ENCODE measurements around the gene DXO. TPM values are rescaled to one million over a fixed set of nuclear protein-coding genes. Genes with fewer than 3 reads are reported as not detected.

DXO gene
- total RNA-seq, 1 experiment from 2014 or later: 38.1 TPM

GRCh38 chr6:31966506-31966905 is 5.4 kb downstream of the DXO start:
- intact Hi-C loops (cut with micrococcal nuclease; ENCODE audit: unreplicated experiment): no loop called here
- H3K27me3 ChIP-seq (ENCODE audit: control insufficient read depth, insufficient read depth, low read length): no peaks in the 10 kb centered on the region
- POLR2A ChIA-PET: no interaction called here
- H3K36me3 ChIP-seq (ENCODE audit: control insufficient read depth, insufficient read depth, low read length): peaks cover 16% of the 10 kb centered on the region; the same call in 1 of the 2 replicates
- in situ Hi-C loops (cut with HindIII; ENCODE audit: low pct_unique_long_range_greater_than_20kb, low sequenced_read_pairs): no loop called here
- CTCF ChIA-PET: no interaction called here
- H3K4me1 ChIP-seq (ENCODE audit: control insufficient read depth, insufficient read depth, low read length): peaks cover 6% of the 10 kb centered on the region; the same call in 1 of the 2 replicates
- no peak overlapping the region for H3K27ac ChIP-seq (ENCODE audit: low read length)
- DNase-seq (ENCODE audit: low read depth, low spot score): no peak
- TF ChIP-seq TCF7L2 (IDR thresholded peaks at IDR 0.05; ENCODE audit: low read depth, low read length) (no peak), POLR2AphosphoS5 (IDR thresholded peaks at IDR 0.05; ENCODE audit: low read depth, low read length) (no peak), REST (IDR thresholded peaks at IDR 0.05; ENCODE audit: insufficient read depth in 1 of 2, low read depth in 2 of 2, low read length in 1 of 2) (no peak), SIN3A (IDR thresholded peaks at IDR 0.05; ENCODE audit: borderline replicate concordance, insufficient read depth, low read depth, low read length) (no peak), CTCF (IDR thresholded peaks at IDR 0.05) (no peak)
- no peak overlapping the region for H3K4me3 ChIP-seq (ENCODE audit: low read depth in 2 of 2, low read length in 2 of 2)
- no peak for ATAC-seq
- BruUV-seq (replicated peaks): no TSS peak
- H3K9me3 ChIP-seq (ENCODE audit: control insufficient read depth, insufficient read depth, low read depth, low read length): no peaks in the 10 kb centered on the region

- Histone ChIP-seq H3K9me3 (ENCODE audit: control insufficient read depth, insufficient read depth, low read depth, low read length) (no peaks in the 10 kb centered on the region), H3K4me1 (ENCODE audit: control insufficient read depth, insufficient read depth, low read length) (peaks cover 6% of the 10 kb centered on the region; the same call in 1 of the 2 replicates), H3K4me3 (ENCODE audit: low read depth in 2 of 2, low read length in 2 of 2) (no peak overlapping the region), H3K27me3 (ENCODE audit: control insufficient read depth, insufficient read depth, low read length) (no peaks in the 10 kb centered on the region), H3K36me3 (ENCODE audit: control insufficient read depth, insufficient read depth, low read length) (peaks cover 16% of the 10 kb centered on the region), H3K27ac (ENCODE audit: low read length) (no peak overlapping the region)
- DNase-seq (ENCODE audit: low read depth, low spot score) (no peak), ATAC-seq (no peak)
- POLR2A ChIA-PET: no interaction called here
- intact Hi-C loops (cut with micrococcal nuclease; ENCODE audit: unreplicated experiment) (no loop called here), in situ Hi-C loops (cut with HindIII; ENCODE audit: low pct_unique_long_range_greater_than_20kb, low sequenced_read_pairs) (no loop called here)
- BruUV-seq (replicated peaks): no TSS peak
- CTCF ChIA-PET: no interaction called here
- TF ChIP-seq SIN3A (IDR thresholded peaks at IDR 0.05; ENCODE audit: borderline replicate concordance, insufficient read depth, low read depth, low read length) (no peak), TCF7L2 (IDR thresholded peaks at IDR 0.05; ENCODE audit: low read depth, low read length) (no peak), REST (IDR thresholded peaks at IDR 0.05; ENCODE audit: insufficient read depth in 1 of 2, low read depth in 2 of 2, low read length in 1 of 2) (no peak), CTCF (IDR thresholded peaks at IDR 0.05) (no peak), POLR2AphosphoS5 (IDR thresholded peaks at IDR 0.05; ENCODE audit: low read depth, low read length) (no peak)
Measured at GRCh38 chr6:31965700-31966099, 6.2 kb downstream of the DXO start.
